SK-N-SH treated with all-trans-retinoic acid at 6 μM for 48 hours (cell line): ENCODE data around the gene FXR2.

Source experiments
- BACH2 ChIP-seq: fragments of 250-450 bp; sonication (Bioruptor Pico); IDR thresholded peaks from 2 replicates; pipeline ENCODE4 v1.9.0; 2021; ENCODE audit warnings: mild to moderate bottlenecking, borderline replicate concordance
- CSDC2 ChIP-seq: fragments of 250-450 bp; sonication (Bioruptor Pico); IDR thresholded peaks from 2 replicates; pipeline ENCODE4 v1.5.0; 2020; ENCODE audit warnings: mild to moderate bottlenecking, moderate library complexity
- GLIS3 ChIP-seq: fragments of 250-450 bp; sonication (Bioruptor Pico); IDR thresholded peaks from 2 replicates; pipeline ENCODE4 v1.5.0; 2020; ENCODE audit warnings: mild to moderate bottlenecking, moderate library complexity
- ISL1 ChIP-seq: fragments of 250-450 bp; sonication (Bioruptor Pico); IDR thresholded peaks from 2 replicates; pipeline ENCODE4 v2.1.2; 2022; ENCODE audit warnings: mild to moderate bottlenecking, moderate library complexity
- OSR1 ChIP-seq: fragments of 250-450 bp; sonication (Bioruptor Pico); IDR thresholded peaks from 2 replicates; pipeline ENCODE4 v1.8.0; 2022; ENCODE audit warnings: moderate library complexity, mild to moderate bottlenecking, inconsistent platforms
- RARB ChIP-seq: fragments of 250-450 bp; sonication (Bioruptor Pico); IDR thresholded peaks from 2 replicates; pipeline ENCODE4 v1.8.0; 2021; ENCODE audit warnings: mild to moderate bottlenecking, moderate library complexity
- SNAI2 ChIP-seq: fragments of 250-450 bp; sonication (Bioruptor Pico); IDR thresholded peaks from 2 replicates; pipeline ENCODE4 v1.5.0; 2020; ENCODE audit warnings: mild to moderate bottlenecking, moderate library complexity
- ZC3H10 ChIP-seq: fragments of 250-450 bp; sonication (Bioruptor Pico); IDR thresholded peaks from 2 replicates; pipeline ENCODE4 v1.5.1; 2021; ENCODE audit warnings: mild to moderate bottlenecking, moderate library complexity
- ZFP30 ChIP-seq: fragments of 450-650 bp; formaldehyde crosslinking; IDR thresholded peaks from 2 replicates; pipeline ENCODE4 v1.5.0; 2022; ENCODE audit warnings: mild to moderate bottlenecking, moderate library complexity
- TF ChIP-seq, protein P1 (sequence below): fragments of 250-450 bp; sonication (Bioruptor Pico); IDR thresholded peaks from 2 replicates; pipeline ENCODE4 v1.8.0; 2020; ENCODE audit warnings: mild to moderate bottlenecking, moderate library complexity, borderline replicate concordance

DNA sequence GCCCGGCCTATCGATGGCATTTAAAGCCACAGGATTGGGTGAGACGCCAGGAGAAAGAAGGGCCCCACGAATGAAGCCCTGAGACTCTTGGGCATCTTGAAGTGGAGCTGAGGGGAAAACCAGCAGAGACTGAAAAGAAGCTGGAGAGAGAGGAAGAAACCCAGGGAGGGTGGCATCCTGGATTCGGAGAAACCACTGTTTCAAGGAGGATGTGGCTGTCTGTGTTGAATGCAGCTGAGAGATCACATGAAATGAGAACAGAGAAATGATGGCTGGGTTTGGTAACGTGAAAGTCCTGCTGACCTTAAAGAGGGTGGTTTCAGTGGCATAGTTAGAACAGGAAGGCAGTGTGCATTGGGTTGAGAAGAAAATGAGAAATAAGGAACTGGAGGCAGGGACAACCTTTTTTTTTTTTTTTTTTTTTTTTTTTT, 62.1 kb downstream of the FXR2 start:
- TF ChIP-seq OSR1: no peak
- no peak for TF ChIP-seq ZC3H10 (CRISPR knock-in tag)
- TF ChIP-seq ISL1 (CRISPR knock-in tag): no peak
- TF ChIP-seq GLIS3: no peak
- no peak for TF ChIP-seq CSDC2 (CRISPR knock-in tag)
- TF ChIP-seq ZFP30 (CRISPR knock-in tag): no peak
- TF ChIP-seq BACH2 (CRISPR knock-in tag): no peak
- TF ChIP-seq, protein P1, sequence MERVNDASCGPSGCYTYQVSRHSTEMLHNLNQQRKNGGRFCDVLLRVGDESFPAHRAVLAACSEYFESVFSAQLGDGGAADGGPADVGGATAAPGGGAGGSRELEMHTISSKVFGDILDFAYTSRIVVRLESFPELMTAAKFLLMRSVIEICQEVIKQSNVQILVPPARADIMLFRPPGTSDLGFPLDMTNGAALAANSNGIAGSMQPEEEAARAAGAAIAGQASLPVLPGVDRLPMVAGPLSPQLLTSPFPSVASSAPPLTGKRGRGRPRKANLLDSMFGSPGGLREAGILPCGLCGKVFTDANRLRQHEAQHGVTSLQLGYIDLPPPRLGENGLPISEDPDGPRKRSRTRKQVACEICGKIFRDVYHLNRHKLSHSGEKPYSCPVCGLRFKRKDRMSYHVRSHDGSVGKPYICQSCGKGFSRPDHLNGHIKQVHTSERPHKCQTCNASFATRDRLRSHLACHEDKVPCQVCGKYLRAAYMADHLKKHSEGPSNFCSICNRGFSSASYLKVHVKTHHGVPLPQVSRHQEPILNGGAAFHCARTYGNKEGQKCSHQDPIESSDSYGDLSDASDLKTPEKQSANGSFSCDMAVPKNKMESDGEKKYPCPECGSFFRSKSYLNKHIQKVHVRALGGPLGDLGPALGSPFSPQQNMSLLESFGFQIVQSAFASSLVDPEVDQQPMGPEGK (CRISPR knock-in tag): no peak
- TF ChIP-seq SNAI2 (CRISPR knock-in tag): no peak
- TF ChIP-seq RARB (CRISPR knock-in tag): no peak
